GM12801 (cell line): ENCODE measurements around the gene EN2.

Experiments used
- TF ChIP-seq, protein P1 (sequence below): IDR thresholded peaks from one replicate; pipeline ENCODE4 v1.5.1; 2011; ENCODE audit warnings: control low read depth; ENCODE audit not compliant: insufficient read length; ENCODE audit errors: extremely low read depth

EN2 gene

DNA sequence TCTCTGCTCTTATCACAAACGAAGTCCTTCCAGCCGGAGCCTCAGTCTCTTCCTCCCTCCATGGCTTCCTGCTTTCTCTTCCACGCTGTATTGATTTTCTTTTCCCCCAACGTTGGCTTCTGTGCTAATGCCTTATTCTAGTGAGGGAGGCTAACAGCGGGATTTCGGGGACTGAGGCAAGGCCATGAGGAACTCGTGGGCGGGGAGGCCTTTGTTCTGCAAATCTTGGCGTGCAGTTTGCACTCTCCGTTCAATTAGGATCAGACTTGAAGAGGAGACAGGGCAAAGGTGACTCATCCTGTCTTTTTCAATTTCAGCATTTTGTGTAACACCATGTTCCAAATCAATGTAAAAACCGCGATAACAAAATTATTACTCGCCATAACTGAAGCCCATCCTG is 25.3 kb downstream of the EN2 start:
- TF ChIP-seq, protein P1, sequence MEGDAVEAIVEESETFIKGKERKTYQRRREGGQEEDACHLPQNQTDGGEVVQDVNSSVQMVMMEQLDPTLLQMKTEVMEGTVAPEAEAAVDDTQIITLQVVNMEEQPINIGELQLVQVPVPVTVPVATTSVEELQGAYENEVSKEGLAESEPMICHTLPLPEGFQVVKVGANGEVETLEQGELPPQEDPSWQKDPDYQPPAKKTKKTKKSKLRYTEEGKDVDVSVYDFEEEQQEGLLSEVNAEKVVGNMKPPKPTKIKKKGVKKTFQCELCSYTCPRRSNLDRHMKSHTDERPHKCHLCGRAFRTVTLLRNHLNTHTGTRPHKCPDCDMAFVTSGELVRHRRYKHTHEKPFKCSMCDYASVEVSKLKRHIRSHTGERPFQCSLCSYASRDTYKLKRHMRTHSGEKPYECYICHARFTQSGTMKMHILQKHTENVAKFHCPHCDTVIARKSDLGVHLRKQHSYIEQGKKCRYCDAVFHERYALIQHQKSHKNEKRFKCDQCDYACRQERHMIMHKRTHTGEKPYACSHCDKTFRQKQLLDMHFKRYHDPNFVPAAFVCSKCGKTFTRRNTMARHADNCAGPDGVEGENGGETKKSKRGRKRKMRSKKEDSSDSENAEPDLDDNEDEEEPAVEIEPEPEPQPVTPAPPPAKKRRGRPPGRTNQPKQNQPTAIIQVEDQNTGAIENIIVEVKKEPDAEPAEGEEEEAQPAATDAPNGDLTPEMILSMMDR = no peak

GRCh38 chr7:155483868-155484325 is 26.0 kb downstream of the EN2 start:
- TF ChIP-seq, protein P1 = no peak

- TF ChIP-seq, protein P1 = no peak
Measured at GRCh38 chr7:155484483-155485399, 26.8 kb downstream of the EN2 start.

GRCh38 chr7:155486783-155487508 is 29.0 kb downstream of the EN2 start:
- TF ChIP-seq, protein P1 = no peak

DNA sequence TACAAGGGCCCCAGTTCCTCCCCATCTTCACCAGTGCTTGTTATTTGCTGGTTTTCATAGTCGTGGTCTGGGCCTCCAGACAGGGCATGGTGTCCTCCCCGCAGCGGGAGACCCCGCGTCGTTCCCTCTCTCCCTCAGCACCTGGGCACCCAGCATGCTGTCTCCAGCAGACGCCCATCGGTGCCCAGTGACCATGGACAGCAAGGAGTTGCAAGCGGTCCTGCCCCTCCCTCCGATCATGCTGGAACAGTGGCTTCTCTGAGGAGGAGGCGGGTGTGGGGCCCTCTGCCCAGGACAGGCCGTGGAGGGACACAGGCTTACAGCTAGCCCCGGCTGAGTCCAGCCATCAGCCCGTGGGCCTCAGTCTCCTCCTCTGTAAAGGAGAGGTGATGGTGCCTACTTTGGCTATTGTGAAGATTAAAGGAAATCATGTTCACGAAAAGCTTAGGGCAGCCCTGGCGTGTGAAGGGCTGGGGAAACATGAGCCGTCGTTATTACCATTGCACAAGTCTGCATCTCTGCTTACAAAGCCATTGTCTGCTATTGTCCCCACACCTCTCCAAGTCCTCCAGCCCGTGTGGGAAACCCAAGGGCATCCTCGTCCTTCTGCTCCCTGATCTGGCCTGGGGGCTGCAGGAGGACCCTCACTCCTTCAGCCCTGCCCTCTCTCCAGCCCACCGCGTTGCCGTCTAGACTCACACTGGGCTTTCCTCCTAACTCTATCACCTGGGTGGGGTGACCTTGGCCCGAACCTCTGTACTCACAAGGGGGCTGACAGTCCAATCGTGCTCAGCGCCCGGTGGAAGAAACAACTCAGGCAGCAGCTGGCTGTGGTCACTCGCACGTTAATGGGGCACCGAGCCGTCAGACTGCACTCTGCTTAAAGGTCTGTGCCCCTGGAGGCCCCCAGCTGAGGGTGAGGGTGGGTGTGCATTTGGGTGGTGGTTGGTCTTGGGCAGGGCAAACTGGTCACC is 29.9 kb downstream of the EN2 start:
- TF ChIP-seq, protein P1 = no peak

- TF ChIP-seq, protein P1 = no peak
Measured at GRCh38 chr7:155488483-155489127, 30.7 kb downstream of the EN2 start.
